Limb (tissue), 2 donors: ENCODE results near the gene ZKSCAN8.

Experiments
- DNase-seq, 2 donors: peaks; one replicate each; pipeline ENCODE4 v3.0.0-alpha.2; 2016; ENCODE audit errors: extremely low spot score in 2 of 2

Gene ZKSCAN8

GRCh38 chr6:28206527-28206926, 64.8 kb downstream of the ZKSCAN8 start:
- no peak for DNase-seq

DNA sequence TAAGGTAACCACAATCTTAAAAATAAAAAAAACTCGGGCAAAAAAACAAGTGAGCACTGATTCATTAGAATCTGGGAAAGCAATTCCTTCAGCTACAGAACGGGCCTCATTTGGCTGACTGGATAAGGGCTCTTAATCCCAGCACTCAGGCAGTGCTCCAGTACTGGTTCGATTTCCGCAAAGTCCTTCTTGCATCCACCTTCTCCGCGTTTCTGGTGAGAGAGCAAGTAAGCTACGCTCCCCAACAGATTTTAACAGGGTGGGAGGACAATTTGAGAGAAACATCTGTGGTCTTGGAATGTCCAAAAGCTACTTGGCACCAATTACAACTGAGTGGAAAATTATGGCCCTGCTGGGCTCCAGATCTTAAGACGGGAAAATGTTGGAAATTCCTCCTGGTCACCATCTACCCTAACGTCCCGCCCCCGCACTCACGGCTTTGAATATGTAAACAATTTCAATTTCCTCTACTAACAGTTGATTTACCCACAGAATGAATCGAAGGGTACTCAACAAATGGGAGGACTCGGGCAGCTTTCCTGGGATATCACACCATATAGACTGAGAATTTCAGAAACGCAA, 65.3 kb downstream of the ZKSCAN8 start:
- no peak for DNase-seq

DNA sequence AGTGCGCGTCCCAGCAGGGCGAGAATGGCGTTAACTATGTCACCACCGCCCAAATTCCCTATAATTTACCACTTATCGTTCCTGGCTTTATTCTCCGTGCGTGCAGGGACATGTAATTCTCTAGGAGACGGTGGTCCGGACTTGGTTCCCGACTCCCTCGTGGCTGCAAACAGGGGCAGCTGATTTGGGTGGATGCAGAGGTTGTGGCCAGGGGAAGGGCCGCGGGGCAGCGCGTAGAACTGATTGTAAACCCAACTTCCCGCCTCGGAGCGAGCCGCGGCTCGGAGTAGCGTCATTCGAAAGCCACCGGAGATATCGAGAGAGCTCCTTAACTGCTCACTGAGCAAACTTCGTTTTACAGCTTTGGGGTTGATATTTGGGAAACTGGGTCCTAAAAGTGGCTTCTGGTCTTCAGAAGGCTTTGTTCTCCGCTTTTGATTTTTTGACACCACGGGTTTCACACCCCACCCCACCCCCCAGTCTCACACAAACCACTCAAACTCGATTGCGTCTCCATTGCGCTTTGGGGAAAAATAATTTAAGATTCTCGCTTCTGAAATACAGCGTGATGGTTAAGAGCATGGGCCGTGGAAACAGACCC, 65.9 kb downstream of the ZKSCAN8 start:
- peak in 1 of 2 donors; percentile 56 for DNase-seq

- DNase-seq, result peak in 1 of 2 donors; percentile 47
These were observed 66.5 kb downstream of the ZKSCAN8 start for GRCh38 chr6:28208111-28208659.
